ENCODE data around the gene ANKRD28. TPM values are rescaled to one million over a fixed set of nuclear protein-coding genes. Genes with fewer than 3 reads are reported as not detected.
"Not testable (repeated sequence)": the region's sequence is repeated elsewhere in the genome, so short reads cannot be mapped to it uniquely, and the experiment has no call there.

The ANKRD28 gene
- total RNA-seq, 4 donors from 2014 or later: 26.8 to 55.9 (median 43.6) TPM

DNA sequence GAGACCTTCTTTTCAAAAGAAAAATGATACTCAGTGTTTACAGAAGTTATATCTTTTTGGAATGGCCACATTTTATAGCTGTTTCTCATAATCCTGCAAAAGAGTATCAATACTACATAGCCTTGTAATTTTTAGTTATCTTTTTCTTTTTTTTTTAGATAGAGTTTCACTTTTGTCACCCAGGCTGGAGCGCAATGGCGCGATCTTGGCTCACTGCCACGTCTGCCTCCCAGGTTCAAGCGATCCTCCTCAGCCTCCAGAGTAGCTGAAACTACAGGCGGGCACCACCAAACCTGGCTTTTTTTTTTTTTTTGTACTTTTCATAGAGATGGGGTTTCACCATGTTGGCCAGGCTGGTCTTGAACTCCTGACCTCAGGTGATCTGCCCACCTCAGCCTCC, 53.6 kb downstream of the ANKRD28 start:
- 91 to 100% methylated on average over 2 to 6 of the region's 6 CpGs for WGBS, 2 donors (ENCODE audit: low coverage in 1 of 2)
- Histone ChIP-seq H3K4me3 (no peak overlapping the region), H3K27ac (no peak overlapping the region), H3K9me3 (peaks cover 0 to 5% (median 0%) of the 10 kb centered on the region in 3 donors), H3K27me3 (no peaks in the 10 kb centered on the region), H3K36me3 (peaks cover 0 to 12% of the 10 kb centered on the region in 2 donors), H3K4me1 (no peaks in the 10 kb centered on the region)
- no peak for TF ChIP-seq EP300 (IDR thresholded peaks at IDR 0.05)
- TF ChIP-seq POLR2AphosphoS5 (IDR thresholded peaks at IDR 0.05): no peak
- TF ChIP-seq POLR2A (IDR thresholded peaks at IDR 0.05): no peak
- TF ChIP-seq, protein P1, sequence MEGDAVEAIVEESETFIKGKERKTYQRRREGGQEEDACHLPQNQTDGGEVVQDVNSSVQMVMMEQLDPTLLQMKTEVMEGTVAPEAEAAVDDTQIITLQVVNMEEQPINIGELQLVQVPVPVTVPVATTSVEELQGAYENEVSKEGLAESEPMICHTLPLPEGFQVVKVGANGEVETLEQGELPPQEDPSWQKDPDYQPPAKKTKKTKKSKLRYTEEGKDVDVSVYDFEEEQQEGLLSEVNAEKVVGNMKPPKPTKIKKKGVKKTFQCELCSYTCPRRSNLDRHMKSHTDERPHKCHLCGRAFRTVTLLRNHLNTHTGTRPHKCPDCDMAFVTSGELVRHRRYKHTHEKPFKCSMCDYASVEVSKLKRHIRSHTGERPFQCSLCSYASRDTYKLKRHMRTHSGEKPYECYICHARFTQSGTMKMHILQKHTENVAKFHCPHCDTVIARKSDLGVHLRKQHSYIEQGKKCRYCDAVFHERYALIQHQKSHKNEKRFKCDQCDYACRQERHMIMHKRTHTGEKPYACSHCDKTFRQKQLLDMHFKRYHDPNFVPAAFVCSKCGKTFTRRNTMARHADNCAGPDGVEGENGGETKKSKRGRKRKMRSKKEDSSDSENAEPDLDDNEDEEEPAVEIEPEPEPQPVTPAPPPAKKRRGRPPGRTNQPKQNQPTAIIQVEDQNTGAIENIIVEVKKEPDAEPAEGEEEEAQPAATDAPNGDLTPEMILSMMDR (IDR thresholded peaks at IDR 0.05): no peak
- no peak for ATAC-seq

DNA sequence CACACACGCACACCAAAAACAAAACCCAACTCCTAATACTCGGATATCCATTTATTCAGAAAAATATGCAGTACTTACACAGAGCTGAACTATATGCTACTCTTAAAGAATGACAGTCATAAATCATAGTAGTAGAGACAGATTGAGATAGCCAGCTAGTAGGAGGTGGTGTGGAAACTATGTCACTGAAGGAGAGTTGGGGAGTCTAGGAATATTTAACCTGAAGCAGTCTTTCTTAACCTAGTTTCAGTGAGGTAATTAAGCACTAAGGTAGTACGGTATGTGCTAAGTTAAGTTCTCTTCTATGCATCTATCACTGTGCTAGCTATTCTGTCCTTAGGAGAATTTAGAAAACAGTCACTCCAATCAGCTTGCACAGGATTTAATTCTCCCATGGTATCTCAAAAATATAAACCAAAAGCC, 54.2 kb downstream of the ANKRD28 start:
- 69 to 71% methylated on average over 3 of the region's 3 CpGs for WGBS, 2 donors (ENCODE audit: low coverage in 1 of 2)
- Histone ChIP-seq H3K36me3 (peaks cover 0 to 15% of the 10 kb centered on the region in 2 donors), H3K27me3 (no peaks in the 10 kb centered on the region), H3K9me3 (peaks cover 0 to 11% (median 0%) of the 10 kb centered on the region in 3 donors), H3K4me1 (no peaks in the 10 kb centered on the region), H3K4me3 (no peak overlapping the region), H3K27ac (no peak overlapping the region)
- TF ChIP-seq POLR2A (IDR thresholded peaks at IDR 0.05): no peak
- TF ChIP-seq POLR2AphosphoS5 (IDR thresholded peaks at IDR 0.05): no peak
- TF ChIP-seq, protein P1 (IDR thresholded peaks at IDR 0.05): no peak
- no peak for TF ChIP-seq EP300 (IDR thresholded peaks at IDR 0.05)
- ATAC-seq: no peak

DNA sequence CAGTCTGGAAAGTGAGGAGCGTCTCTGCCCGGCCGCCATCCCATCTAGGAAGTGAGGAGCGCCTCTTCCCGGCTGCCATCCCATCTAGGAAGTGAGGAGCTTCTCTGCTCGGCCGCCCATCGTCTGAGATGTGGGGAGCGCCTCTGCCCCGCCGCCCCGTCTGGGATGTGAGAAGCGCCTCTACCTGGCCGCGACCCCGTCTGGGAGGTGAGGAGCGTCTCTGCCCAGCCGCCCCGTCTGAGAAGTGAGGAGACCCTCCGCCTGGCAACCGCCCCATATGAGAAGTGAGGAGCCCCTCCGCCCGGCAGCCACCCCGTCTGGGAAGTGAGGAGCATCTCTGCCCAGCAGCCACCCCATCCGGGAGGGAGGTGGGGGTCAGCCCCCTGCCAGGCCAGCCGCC, 55.5 kb downstream of the ANKRD28 start:
- peaks cover 0 to 16% (median 0%) of the 10 kb centered on the region in 3 donors for H3K9me3 ChIP-seq
- H3K4me3 ChIP-seq, H3K4me1 ChIP-seq, H3K27me3 ChIP-seq, H3K27ac ChIP-seq, ATAC-seq: not testable (repeated sequence)
- no CpG with 5 or more reads among the region's 26 CpGs for WGBS, 2 donors (ENCODE audit: low coverage in 1 of 2)
- H3K36me3 ChIP-seq: peaks cover 0 to 15% of the 10 kb centered on the region in 2 donors

DNA sequence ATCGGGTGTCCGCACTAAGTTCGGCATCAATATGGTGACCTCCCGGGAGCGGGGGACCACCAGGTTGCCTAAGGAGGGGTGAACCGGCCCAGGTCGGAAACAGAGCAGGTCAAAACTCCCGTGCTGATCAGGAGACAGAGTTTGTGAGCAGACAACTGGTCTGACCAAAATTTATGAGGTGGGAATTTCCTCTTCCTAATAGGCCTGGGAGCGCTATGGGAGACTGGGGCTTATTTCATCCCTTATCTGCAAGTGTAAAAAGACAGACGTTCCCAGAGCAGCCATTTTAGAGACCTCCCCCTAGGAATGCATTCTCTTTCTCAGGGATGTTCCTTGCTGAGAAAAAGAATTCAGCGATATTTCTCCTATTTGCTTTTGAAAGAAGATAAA, 59.2 kb downstream of the ANKRD28 start:
- not testable (repeated sequence) for H3K4me1 ChIP-seq, H3K27me3 ChIP-seq, H3K27ac ChIP-seq, ATAC-seq, H3K4me3 ChIP-seq
- H3K36me3 ChIP-seq: peaks cover 0 to 31% of the 10 kb centered on the region in 2 donors
- WGBS, 2 donors (ENCODE audit: low coverage in 1 of 2): 88 to 94% methylated on average over 3 to 6 of the region's 11 CpGs
- H3K9me3 ChIP-seq: peaks cover 0 to 16% (median 0%) of the 10 kb centered on the region in 3 donors

DNA sequence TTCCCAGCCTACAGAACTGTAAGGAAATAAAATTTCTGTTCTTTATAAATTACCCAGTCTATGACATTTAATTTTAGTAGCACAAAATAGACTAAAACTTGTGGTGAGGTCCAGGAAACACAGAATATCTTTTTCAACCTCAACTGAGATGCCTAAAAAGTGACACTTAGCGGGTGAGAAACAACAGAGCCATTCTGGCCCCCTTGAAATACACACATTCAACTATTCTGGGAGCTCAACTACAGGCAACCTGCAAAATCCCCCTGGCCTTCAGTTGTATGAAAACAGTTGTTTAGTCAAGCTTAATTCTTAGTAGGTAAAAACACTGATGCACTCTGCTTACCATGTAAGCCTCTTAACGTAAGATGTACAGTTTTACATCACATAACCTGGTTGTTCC, 66.8 kb downstream of the ANKRD28 start:
- no peak for ATAC-seq
- H3K9me3 ChIP-seq: no peaks in the 10 kb centered on the region
- H3K27ac ChIP-seq: no peak overlapping the region
- H3K4me3 ChIP-seq: no peak overlapping the region
- 94 to 100% methylated on average over 2 of the region's 2 CpGs for WGBS, 2 donors (ENCODE audit: low coverage in 1 of 2)
- no peak for TF ChIP-seq EP300 (IDR thresholded peaks at IDR 0.05)
- TF ChIP-seq, protein P1 (IDR thresholded peaks at IDR 0.05): no peak
- no peak for TF ChIP-seq POLR2A (IDR thresholded peaks at IDR 0.05)
- TF ChIP-seq POLR2AphosphoS5 (IDR thresholded peaks at IDR 0.05): no peak
- peaks cover 0 to 66% of the 10 kb centered on the region in 2 donors for H3K36me3 ChIP-seq
- no peaks in the 10 kb centered on the region for H3K4me1 ChIP-seq
- H3K27me3 ChIP-seq: no peaks in the 10 kb centered on the region

DNA sequence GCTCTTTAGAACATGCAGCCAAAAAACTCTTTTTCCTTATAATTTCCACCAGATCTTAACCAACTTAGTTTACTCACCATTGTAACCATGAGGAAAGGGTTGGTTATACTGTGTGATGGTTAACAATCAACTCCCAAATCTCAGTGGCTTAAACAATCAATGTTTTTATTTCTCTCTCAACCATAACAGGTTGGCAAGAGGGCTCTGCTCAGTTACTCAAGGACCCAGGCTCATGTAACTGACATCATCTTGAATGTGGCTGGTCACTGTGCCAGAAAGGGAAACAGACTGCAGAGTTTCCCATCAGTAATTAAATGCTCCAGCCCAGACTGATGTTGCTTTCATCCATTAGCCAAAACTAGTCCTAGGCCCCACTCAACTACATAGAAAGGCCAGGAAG, 69.0 kb downstream of the ANKRD28 start:
- peaks cover 0 to 54% of the 10 kb centered on the region in 2 donors for H3K36me3 ChIP-seq
- H3K27ac ChIP-seq: no peak overlapping the region
- no peak overlapping the region for H3K4me3 ChIP-seq
- no peaks in the 10 kb centered on the region for H3K4me1 ChIP-seq
- TF ChIP-seq POLR2A (IDR thresholded peaks at IDR 0.05) (no peak), EP300 (IDR thresholded peaks at IDR 0.05) (no peak), POLR2AphosphoS5 (IDR thresholded peaks at IDR 0.05) (no peak)
- TF ChIP-seq, protein P1 (IDR thresholded peaks at IDR 0.05): no peak
- H3K9me3 ChIP-seq: no peaks in the 10 kb centered on the region
- no peak for ATAC-seq
- no peaks in the 10 kb centered on the region for H3K27me3 ChIP-seq
